ENCODE data around the gene ARHGAP5. TPM values are rescaled to one million over a fixed set of nuclear protein-coding genes. Genes with fewer than 3 reads are reported as not detected.

The ARHGAP5 gene
- total and polyA plus RNA-seq, 5 experiments from 2014 or later = 16.1 to 71.7 (median 32.1) TPM

DNA sequence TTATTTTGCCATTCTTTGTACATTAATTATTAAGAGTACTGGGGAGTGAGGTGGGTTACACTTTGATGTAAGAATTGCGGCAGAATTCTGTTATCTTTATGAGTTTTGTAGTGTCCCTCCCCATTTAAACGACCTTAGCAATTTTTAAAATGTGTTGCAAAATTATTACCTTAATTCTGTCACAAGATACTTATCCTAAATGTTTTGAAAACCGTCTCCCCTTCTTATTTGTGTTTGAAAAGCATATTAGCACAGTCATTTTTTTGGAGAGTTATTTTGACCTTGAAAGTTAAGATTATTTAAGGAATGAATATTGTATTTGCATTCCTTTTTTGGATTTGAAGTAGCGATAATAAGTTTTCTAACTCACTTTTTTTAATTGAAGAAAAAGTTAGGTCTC, 2.2 kb downstream of the ARHGAP5 start:
- Mint-ChIP-seq H3K27me3 (no peaks in the 10 kb centered on the region), H3K9me3 (no peaks in the 10 kb centered on the region), H3K27ac (peak overlapping the region in 2 of 10 donors; percentile 38 to 91), H3K4me3 (peak overlapping the region; percentile 94 to 99 (median 96)), H3K4me1 (peaks cover 27 to 52% (median 44%) of the 10 kb centered on the region in 4 donors), H3K36me3 (peaks cover 0 to 2% (median 2%) of the 10 kb centered on the region in 3 donors)
- POLR2A ChIA-PET = no interaction called here
- no peak for DNase-seq
- ATAC-seq = no peak

DNA sequence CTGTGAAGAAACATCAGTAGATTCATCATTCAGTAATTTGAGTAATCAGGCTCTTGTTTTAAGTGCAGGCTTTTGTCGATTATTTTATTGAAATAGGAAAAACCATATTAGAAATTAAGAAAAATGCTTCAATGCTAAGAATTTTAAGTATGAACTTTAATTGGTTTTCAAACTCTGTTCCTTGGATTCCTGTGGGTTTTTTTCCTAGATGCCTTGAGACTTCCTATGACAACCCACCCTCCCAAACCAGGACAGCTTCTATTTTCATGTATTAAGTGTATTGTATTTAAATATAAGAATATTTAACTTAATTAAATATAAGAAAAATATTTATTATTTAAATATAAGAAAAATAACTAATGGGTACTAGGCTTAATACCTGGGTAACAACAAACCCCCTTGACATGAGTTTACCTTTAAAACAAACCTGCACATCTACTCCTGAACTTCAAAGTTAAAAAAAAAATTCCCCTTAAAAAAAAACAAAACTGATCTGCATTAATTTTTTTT, 3.0 kb downstream of the ARHGAP5 start:
- Mint-ChIP-seq H3K4me1 (peaks cover 31 to 54% (median 45%) of the 10 kb centered on the region in 4 donors), H3K27me3 (no peaks in the 10 kb centered on the region), H3K27ac (no peak overlapping the region), H3K4me3 (no peak overlapping the region), H3K9me3 (no peaks in the 10 kb centered on the region), H3K36me3 (peaks cover 0 to 7% (median 2%) of the 10 kb centered on the region in 3 donors)
- POLR2A ChIA-PET = no interaction called here
- DNase-seq = no peak
- no peak for ATAC-seq

DNA sequence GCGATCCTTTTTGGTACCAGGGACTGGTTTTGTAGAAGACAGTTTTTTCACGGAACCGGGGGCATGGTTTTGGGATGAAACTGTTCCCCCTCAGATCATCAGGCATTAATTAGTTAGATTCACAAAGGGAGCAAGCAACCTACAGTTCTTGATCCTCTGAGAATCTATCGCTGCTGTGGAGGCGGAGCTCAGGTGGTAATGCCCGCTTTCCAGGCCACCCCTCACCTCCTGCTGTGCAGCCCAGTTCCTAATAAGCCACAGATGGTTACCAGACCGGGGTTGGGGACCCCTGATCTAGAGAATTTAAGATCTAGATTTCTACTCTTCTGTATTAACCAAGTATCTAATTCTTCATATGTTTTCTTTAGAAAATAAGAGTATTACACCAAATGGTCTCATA, 4.8 kb downstream of the ARHGAP5 start:
- H3K4me3 Mint-ChIP-seq = no peak overlapping the region
- H3K27me3 Mint-ChIP-seq = no peaks in the 10 kb centered on the region
- peaks cover 0 to 8% (median 2%) of the 10 kb centered on the region in 3 donors for H3K36me3 Mint-ChIP-seq
- POLR2A ChIA-PET = no interaction called here
- DNase-seq = no peak
- no peaks in the 10 kb centered on the region for H3K9me3 Mint-ChIP-seq
- no peak for ATAC-seq
- H3K4me1 Mint-ChIP-seq = peaks cover 28 to 55% (median 45%) of the 10 kb centered on the region in 4 donors
- H3K27ac Mint-ChIP-seq = no peak overlapping the region

DNA sequence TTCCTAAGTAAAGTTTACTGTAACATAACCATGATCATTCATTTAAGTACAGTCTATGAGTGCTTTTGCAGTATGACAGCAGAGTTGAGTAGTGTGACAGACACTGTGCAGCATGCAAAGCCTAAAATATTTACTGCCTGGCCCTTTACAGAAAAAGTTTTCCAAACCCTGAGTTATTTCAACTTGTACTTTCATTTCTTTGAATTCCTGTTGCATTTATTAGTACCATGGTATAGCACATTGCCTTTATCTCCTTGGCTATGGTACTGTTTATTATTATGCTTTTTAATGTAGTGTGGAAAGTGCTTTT, 6.2 kb downstream of the ARHGAP5 start:
- H3K36me3 Mint-ChIP-seq = peaks cover 0 to 8% (median 0%) of the 10 kb centered on the region in 3 donors
- POLR2A ChIA-PET = no interaction called here
- no peak overlapping the region for H3K27ac Mint-ChIP-seq
- no peaks in the 10 kb centered on the region for H3K9me3 Mint-ChIP-seq
- DNase-seq (no peak), ATAC-seq (no peak)
- no peaks in the 10 kb centered on the region for H3K27me3 Mint-ChIP-seq
- H3K4me3 Mint-ChIP-seq = no peak overlapping the region
- H3K4me1 Mint-ChIP-seq = peaks cover 23 to 50% (median 47%) of the 10 kb centered on the region in 4 donors

DNA sequence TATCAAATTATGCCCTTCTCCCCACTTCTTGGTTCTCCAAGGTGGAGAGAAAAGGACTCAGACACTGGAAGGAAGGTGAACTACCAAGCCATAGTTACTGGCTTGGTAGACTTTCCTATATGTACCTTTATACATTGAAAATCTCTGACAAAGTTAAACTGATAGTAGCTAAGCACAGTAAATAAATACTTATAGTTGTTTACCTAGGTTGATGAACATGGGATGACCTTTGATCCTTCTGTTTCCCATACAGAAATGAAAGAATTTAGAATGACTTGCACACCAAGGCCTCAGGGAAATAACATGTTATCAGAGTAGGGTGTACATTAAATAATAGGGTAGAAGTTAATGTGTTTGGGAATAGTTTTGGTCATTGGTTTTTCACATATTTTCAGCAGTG, 6.7 kb downstream of the ARHGAP5 start:
- POLR2A ChIA-PET = no interaction called here
- Mint-ChIP-seq H3K9me3 (no peaks in the 10 kb centered on the region), H3K27ac (peak overlapping the region in 1 of 10 donors; percentile 27), H3K27me3 (no peaks in the 10 kb centered on the region), H3K4me1 (peaks cover 20 to 44% (median 41%) of the 10 kb centered on the region in 4 donors), H3K36me3 (peaks cover 0 to 8% (median 0%) of the 10 kb centered on the region in 3 donors), H3K4me3 (no peak overlapping the region)
- DNase-seq = no peak
- ATAC-seq = no peak

DNA sequence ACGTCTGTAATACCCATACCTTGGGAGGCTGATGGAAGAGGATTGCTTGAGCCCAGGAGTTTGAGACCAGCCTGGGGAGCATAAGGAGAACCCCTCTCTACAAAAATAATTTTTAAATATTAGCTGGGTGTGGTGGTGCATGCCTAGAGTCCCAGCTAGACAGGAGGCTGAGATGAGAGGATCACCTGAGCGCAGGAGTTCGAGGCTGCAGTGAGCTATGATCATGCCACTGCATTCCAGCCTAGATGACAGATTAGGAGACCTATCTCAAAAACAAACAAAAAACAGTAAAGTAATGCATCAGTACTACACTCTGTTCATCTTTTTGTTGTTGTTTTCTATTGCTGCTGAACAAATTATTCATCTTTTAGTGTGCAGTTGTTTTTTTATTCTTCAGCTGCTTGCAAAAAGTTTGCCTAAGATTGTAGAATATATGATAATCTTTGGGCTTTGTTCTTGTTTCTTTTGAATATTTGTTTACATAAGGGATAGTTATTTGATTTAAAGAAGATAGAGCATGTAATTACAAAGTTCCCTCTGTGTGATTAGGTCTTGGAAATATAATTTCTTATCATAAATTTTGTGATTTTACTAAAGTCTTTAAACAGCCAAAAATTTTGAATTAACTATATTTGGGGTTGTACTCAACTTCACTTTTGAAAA, 8.2 kb downstream of the ARHGAP5 start:
- DNase-seq (no peak), ATAC-seq (no peak)
- POLR2A ChIA-PET = interaction anchor here (0.6 kb wide), 1 partner anchor 893 kb away, joined by 3 read pairs; no protein-coding TSS in a partner anchor
- Mint-ChIP-seq H3K36me3 (peaks cover 0 to 9% (median under 1%) of the 10 kb centered on the region in 3 donors), H3K4me3 (no peak overlapping the region), H3K27ac (no peak overlapping the region), H3K9me3 (no peaks in the 10 kb centered on the region), H3K27me3 (no peaks in the 10 kb centered on the region), H3K4me1 (peaks cover 17 to 36% (median 32%) of the 10 kb centered on the region in 4 donors)

DNA sequence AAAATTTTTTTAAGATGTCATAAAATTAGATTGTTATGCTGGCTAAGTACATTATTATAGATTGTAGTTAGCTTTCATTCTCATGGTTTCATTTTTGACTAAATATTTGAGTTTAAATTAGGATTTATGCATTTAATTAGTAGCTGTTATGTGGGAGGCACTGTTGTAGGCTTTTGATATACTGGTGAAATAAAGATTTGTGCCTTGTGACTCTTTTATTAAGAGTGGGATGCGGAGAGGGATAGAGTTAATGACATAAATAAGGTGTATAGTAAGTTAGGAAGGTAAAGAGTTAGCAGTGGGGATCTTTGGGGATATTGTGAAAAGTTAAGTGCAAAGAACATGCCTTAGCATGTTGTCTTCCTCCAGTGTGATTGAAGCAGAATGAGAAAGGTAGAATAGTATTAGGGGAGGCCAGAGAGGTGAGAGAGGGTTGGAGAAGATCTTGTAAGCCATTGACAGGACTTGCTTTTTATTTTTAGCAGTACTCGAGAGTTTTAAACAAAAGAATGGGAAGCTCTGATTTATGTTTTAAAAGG, 8.8 kb downstream of the ARHGAP5 start:
- Mint-ChIP-seq H3K27ac (peak overlapping the region in 3 of 10 donors; percentile 0 to 38 (median 0)), H3K36me3 (peaks cover 6 to 15% (median 7%) of the 10 kb centered on the region in 3 donors), H3K27me3 (no peaks in the 10 kb centered on the region), H3K9me3 (no peaks in the 10 kb centered on the region), H3K4me1 (peaks cover 17 to 35% (median 27%) of the 10 kb centered on the region in 4 donors), H3K4me3 (no peak overlapping the region)
- POLR2A ChIA-PET = no interaction called here
- DNase-seq = no peak
- ATAC-seq = no peak

DNA sequence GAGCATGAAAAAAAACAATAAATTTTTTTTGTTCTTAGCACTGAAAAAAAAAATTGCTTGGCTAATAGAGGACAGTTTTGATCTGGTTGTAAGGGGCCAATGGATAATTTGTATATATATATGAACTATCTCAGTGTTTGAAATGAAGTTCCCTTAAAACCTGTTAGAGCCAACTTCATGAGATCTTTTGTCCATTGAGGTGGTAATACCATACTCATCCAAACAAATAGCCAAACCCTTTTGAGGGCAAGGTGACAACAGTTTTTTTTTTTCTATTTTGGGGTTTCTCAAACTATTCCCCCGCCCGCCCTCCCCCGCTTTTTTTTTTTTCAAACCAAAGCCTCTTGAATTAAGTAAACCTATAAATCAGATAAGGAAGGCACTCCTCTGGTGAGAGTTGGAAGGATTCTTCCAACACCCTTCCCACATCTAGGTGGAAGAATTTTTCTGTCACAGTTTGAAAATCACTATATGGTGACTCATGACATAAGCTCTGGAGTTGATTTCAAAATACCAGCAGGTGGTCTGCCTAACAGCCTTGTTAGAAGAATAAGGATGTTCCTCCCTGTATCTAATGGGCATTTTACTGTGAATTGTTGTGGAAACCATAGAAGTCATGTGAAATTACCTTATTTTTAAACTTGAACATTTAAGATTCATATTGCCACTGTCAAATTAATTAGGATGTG, 10.2 kb downstream of the ARHGAP5 start:
- H3K27ac Mint-ChIP-seq = no peak overlapping the region
- no peak overlapping the region for H3K4me3 Mint-ChIP-seq
- POLR2A ChIA-PET = no interaction called here
- H3K27me3 Mint-ChIP-seq = no peaks in the 10 kb centered on the region
- peaks cover 12 to 29% (median 20%) of the 10 kb centered on the region in 3 donors for H3K36me3 Mint-ChIP-seq
- peaks cover 14 to 30% (median 26%) of the 10 kb centered on the region in 4 donors for H3K4me1 Mint-ChIP-seq
- no peaks in the 10 kb centered on the region for H3K9me3 Mint-ChIP-seq
- no peak for ATAC-seq
- DNase-seq = no peak

DNA sequence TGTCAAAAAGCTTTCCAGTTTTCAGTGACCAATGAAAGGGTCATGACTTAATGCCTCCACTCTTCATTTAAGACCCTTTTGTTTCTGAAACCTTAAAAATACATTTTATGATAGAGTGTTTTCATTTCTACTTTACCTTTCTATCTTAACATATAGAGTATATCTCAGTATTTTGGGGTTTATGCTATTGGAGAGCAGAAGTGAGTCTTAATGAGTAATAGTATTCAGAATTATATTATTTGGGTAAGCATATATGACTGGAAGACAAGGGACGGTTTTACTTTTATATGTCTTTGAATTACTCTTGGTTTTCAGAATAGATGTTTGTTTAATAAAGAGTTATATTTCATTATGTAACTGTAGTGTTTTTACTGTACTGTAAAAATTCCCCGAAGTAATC, 10.8 kb downstream of the ARHGAP5 start:
- Mint-ChIP-seq H3K4me3 (no peak overlapping the region), H3K4me1 (peaks cover 12 to 25% (median 22%) of the 10 kb centered on the region in 4 donors), H3K27me3 (no peaks in the 10 kb centered on the region), H3K36me3 (peaks cover 12 to 32% (median 26%) of the 10 kb centered on the region in 3 donors), H3K27ac (no peak overlapping the region), H3K9me3 (no peaks in the 10 kb centered on the region)
- no peak for DNase-seq
- POLR2A ChIA-PET = interaction anchor here (0.6 kb wide), 1 partner anchor 140 kb away, joined by 3 read pairs; no protein-coding TSS in a partner anchor
- no peak for ATAC-seq

DNA sequence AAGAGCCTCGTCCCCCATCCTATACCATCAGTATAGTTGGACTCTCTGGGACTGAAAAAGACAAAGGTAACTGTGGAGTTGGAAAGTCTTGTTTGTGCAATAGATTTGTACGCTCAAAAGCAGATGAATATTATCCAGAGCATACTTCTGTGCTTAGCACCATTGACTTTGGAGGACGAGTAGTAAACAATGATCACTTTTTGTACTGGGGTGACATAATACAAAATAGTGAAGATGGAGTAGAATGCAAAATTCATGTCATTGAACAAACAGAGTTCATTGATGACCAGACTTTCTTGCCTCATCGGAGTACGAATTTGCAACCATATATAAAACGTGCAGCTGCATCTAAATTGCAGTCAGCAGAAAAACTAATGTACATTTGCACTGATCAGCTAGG, 13.6 kb downstream of the ARHGAP5 start:
- peaks cover 5 to 27% (median 15%) of the 10 kb centered on the region in 4 donors for H3K4me1 Mint-ChIP-seq
- H3K4me3 Mint-ChIP-seq = no peak overlapping the region
- no peaks in the 10 kb centered on the region for H3K9me3 Mint-ChIP-seq
- ATAC-seq = no peak
- DNase-seq = no peak
- H3K36me3 Mint-ChIP-seq = peaks cover 20 to 38% (median 36%) of the 10 kb centered on the region in 3 donors
- POLR2A ChIA-PET = no interaction called here
- no peaks in the 10 kb centered on the region for H3K27me3 Mint-ChIP-seq
- no peak overlapping the region for H3K27ac Mint-ChIP-seq

DNA sequence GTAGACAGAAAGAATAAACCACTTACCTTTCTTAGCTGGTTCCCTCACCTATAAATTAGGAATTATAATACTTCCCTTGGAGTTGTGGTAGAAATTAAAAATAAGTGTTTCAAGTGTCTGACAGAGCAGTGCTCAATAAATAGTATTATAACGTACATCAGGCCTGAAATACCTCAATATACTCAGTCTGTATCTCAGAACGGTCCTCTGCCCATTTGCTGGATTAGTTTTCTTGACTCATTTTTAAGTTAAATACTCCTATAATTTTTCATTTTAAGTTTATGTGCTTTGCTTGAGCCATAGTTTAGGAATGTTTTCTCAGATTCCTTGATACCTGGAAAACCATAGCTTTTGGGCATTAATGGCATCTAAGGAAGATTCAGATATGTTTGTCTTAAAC, 22.4 kb downstream of the ARHGAP5 start:
- H3K27ac Mint-ChIP-seq = no peak overlapping the region
- no peaks in the 10 kb centered on the region for H3K9me3 Mint-ChIP-seq
- peaks cover 0 to 7% (median under 1%) of the 10 kb centered on the region in 3 donors for H3K36me3 Mint-ChIP-seq
- no peak for DNase-seq
- no peak for ATAC-seq
- no peaks in the 10 kb centered on the region for H3K27me3 Mint-ChIP-seq
- H3K4me3 Mint-ChIP-seq = no peak overlapping the region
- H3K4me1 Mint-ChIP-seq = peaks cover 15 to 42% (median 39%) of the 10 kb centered on the region in 4 donors
- POLR2A ChIA-PET = no interaction called here

DNA sequence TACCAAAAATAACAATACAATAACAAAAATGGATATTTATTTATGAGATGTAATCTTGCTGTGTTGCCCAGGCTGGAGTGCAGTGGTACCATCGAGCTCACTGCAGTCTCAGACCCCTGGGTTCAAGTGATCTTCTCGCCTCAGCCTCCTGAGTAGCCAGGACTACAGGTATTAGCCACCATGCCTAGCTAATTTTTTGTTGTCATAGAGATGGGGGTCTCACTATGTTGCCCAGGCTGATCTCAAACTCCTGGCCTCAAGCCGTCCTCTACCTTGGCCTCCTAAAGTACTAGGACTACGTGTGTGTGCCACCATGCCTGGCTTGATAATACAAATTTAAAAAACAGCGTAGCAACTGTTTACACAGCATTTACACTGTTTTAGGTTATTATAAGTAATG, 23.1 kb downstream of the ARHGAP5 start:
- Mint-ChIP-seq H3K9me3 (no peaks in the 10 kb centered on the region), H3K36me3 (peaks cover 0 to 7% (median 0%) of the 10 kb centered on the region in 3 donors), H3K4me3 (no peak overlapping the region), H3K4me1 (peaks cover 15 to 42% (median 41%) of the 10 kb centered on the region in 4 donors), H3K27me3 (no peaks in the 10 kb centered on the region), H3K27ac (peak overlapping the region in 3 of 10 donors; percentile 14 to 63 (median 23))
- no peak for DNase-seq
- ATAC-seq = no peak
- POLR2A ChIA-PET = no interaction called here

Measured in naive thymus-derived CD8-positive, alpha-beta T cell (primary cell).